Osteocyte (in vitro differentiated cells): ENCODE data around the gene DCUN1D5. TPM values are rescaled to one million over a fixed set of nuclear protein-coding genes. Genes with fewer than 3 reads are reported as not detected.
"Not testable (repeated sequence)": the region's sequence is repeated elsewhere in the genome, so short reads cannot be mapped to it uniquely, and the experiment has no call there.

ENCODE experiments used
- DNase-seq: peaks from one replicate; pipeline ENCODE4 v3.0.0; 2021; ENCODE audit warnings: mixed read lengths; ENCODE audit not compliant: unreplicated experiment; ENCODE audit errors: extremely low spot score
- H3K27ac Mint-ChIP-seq: one replicate; pipeline ENCODE4 v1.8.0; 2021; ENCODE audit warnings: mild to moderate bottlenecking, mixed read lengths; ENCODE audit not compliant: unreplicated experiment
- H3K27me3 Mint-ChIP-seq: one replicate; pipeline ENCODE4 v1.8.0; 2021; ENCODE audit warnings: mixed read lengths; ENCODE audit not compliant: unreplicated experiment
- H3K36me3 Mint-ChIP-seq: one replicate; pipeline ENCODE4 v1.8.0; 2021; ENCODE audit warnings: mixed read lengths; ENCODE audit not compliant: unreplicated experiment
- H3K4me1 Mint-ChIP-seq: one replicate; pipeline ENCODE4 v1.8.0; 2021; ENCODE audit warnings: mixed read lengths; ENCODE audit not compliant: unreplicated experiment
- H3K4me3 Mint-ChIP-seq: one replicate; pipeline ENCODE4 v1.8.0; 2021; ENCODE audit warnings: mild to moderate bottlenecking, moderate library complexity, mixed read lengths; ENCODE audit not compliant: unreplicated experiment
- H3K9me3 Mint-ChIP-seq: one replicate; pipeline ENCODE4 v1.8.0; 2021; ENCODE audit warnings: mixed read lengths; ENCODE audit not compliant: unreplicated experiment
- total RNA-seq: library from RNA; stranded (reverse); gene quantifications from 2 replicates; pipeline ENCODE4 v1.2.1, GENCODE V29; 2021
- TF ChIP-seq, protein P1 (sequence below): fragments of 200-600 bp; sonication (generic); IDR thresholded peaks from 2 replicates; pipeline ENCODE4 v1.5.0; 2021; ENCODE audit warnings: antibody characterized with exemption, mild to moderate bottlenecking, moderate library complexity

Gene DCUN1D5
- total RNA-seq, 1 donor from 2014 or later = 29.1 TPM

DNA sequence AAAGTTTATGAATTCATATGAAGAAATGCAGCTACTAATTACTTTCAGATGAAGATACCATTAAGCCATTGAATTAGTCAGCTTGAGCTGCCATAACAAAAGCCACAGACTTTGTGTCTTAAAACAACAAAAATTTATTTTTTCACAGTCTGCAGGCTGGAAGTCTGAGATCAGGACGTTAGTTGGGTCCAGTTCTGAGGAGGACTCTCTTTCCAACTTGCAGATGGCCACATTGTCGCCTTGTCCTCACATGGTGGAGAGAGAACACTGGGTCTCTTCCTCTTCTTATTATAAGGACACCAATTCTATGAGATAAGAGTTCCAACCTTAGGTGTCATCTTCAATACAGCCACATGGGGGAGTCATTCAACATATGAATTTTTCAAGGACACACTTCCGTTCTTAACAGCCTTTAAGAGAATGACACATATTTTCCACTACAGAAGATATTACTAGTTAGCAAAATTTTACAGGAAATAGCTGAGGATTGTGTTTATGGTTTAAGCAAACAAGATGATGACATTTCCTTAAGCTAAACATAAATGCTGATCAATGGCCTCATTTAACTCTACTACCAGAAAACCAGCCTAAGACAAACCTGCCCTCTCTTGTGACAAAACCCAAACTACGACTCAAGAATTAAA lies 56.0 kb downstream of the DCUN1D5 start:
- Mint-ChIP-seq H3K9me3 (no peaks in the 10 kb centered on the region), H3K27ac (peak overlapping the region; percentile 84), H3K4me1 (peaks cover 24% of the 10 kb centered on the region), H3K27me3 (no peaks in the 10 kb centered on the region), H3K4me3 (peak overlapping the region; percentile 14), H3K36me3 (no peaks in the 10 kb centered on the region)
- TF ChIP-seq, protein P1, sequence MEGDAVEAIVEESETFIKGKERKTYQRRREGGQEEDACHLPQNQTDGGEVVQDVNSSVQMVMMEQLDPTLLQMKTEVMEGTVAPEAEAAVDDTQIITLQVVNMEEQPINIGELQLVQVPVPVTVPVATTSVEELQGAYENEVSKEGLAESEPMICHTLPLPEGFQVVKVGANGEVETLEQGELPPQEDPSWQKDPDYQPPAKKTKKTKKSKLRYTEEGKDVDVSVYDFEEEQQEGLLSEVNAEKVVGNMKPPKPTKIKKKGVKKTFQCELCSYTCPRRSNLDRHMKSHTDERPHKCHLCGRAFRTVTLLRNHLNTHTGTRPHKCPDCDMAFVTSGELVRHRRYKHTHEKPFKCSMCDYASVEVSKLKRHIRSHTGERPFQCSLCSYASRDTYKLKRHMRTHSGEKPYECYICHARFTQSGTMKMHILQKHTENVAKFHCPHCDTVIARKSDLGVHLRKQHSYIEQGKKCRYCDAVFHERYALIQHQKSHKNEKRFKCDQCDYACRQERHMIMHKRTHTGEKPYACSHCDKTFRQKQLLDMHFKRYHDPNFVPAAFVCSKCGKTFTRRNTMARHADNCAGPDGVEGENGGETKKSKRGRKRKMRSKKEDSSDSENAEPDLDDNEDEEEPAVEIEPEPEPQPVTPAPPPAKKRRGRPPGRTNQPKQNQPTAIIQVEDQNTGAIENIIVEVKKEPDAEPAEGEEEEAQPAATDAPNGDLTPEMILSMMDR = peak; percentile 69
- no peak for DNase-seq

DNA sequence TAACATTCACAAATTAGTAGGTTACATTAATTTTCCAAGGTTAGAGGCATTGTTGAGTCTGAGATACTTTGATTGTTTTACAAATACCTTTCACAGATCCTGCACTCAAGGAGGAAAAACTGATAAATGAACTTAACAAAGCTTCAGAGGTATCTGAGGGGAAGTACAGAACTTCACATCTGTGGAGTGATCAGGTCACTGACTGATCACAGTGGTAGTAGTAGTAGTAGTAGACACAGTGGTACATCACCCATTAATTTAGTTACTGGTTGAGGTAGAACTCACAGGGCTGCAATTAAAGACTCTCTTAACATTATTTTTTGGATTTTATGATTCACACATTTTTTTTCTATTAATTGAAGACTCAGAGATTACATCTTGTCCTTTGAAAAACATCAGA lies 56.7 kb downstream of the DCUN1D5 start:
- DNase-seq = no peak
- no peaks in the 10 kb centered on the region for H3K36me3 Mint-ChIP-seq
- no peaks in the 10 kb centered on the region for H3K9me3 Mint-ChIP-seq
- H3K4me3 Mint-ChIP-seq = no peak overlapping the region
- H3K4me1 Mint-ChIP-seq = peaks cover 24% of the 10 kb centered on the region
- TF ChIP-seq, protein P1 = no peak
- H3K27ac Mint-ChIP-seq = peak overlapping the region; percentile 38
- no peaks in the 10 kb centered on the region for H3K27me3 Mint-ChIP-seq

DNA sequence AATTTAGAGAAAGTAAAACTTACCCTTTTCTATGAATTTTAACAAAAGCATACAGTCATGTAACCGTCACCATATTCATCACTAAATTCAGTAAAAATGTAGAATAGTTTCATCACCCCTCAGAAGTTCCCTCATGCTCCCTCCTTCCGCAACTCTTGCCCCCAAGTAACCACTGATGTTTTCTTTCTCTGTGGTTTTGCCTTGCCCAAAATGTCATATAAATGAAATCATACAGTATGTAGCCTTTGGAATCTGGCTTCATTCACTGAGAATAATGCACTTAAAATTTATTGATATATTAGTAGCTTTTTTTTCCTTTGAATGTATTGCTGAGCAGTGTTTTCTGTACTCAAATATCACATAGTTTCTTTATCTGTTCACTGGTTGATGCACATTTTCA lies 60.1 kb downstream of the DCUN1D5 start:
- Mint-ChIP-seq H3K36me3 (no peaks in the 10 kb centered on the region), H3K27ac (peak overlapping the region; percentile 56), H3K9me3 (no peaks in the 10 kb centered on the region), H3K4me1 (peaks cover 24% of the 10 kb centered on the region), H3K27me3 (no peaks in the 10 kb centered on the region), H3K4me3 (no peak overlapping the region)
- DNase-seq = no peak
- TF ChIP-seq, protein P1 = no peak

DNA sequence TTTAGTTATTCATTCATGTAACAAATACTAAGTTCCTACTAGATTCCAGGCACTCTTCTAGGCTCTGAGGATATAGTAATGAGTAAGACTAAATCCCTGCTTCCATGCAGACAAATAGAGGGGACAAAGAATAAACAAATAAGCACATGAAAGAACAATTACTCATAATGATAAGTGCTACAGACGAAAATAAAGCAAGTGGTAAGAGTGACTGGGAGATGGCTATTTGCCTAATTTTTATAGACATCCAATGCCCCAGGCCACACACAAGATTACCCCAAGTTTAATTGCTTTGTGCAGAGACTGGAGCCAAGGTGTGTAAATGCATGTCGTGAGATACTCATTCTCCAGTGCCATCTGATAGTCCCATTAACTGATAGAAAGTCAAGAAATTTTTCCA lies 62.6 kb downstream of the DCUN1D5 start:
- peaks cover 17% of the 10 kb centered on the region for H3K4me1 Mint-ChIP-seq
- no peaks in the 10 kb centered on the region for H3K27me3 Mint-ChIP-seq
- H3K27ac Mint-ChIP-seq = no peak overlapping the region
- no peaks in the 10 kb centered on the region for H3K9me3 Mint-ChIP-seq
- no peak overlapping the region for H3K4me3 Mint-ChIP-seq
- no peak for DNase-seq
- no peaks in the 10 kb centered on the region for H3K36me3 Mint-ChIP-seq
- TF ChIP-seq, protein P1 = no peak

DNA sequence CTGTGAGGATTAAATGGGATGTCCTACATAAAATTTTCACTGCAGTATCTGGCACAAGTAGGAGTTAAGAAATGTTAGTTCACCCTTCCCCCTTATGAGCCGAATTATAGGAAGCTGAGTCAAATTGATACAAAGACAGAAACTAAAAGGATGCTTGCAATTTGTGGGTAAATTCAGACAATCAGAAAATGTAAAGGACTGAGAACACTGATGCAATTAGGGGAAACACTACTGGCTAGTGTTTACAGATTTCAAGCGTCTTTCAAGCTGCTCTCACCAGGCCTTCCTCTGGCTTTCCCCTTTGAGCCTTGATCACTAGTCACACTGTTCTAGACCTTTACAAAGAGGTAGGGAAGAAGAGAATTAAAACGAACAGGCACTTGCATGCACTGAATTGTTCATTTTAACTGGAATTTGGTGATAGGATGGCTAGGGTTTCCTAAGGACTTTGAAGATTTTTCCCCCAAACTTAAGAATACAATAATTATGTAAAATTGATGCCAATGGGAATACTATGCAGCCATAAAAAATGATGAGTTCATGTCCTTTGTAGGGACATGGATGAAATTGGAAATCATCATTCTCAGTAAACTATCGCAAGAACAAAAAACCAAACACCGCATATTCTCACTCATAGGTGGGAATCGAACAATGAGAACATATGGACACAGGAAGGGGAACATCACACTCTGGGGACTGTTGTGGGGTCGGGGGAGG lies 63.5 kb downstream of the DCUN1D5 start:
- not testable (repeated sequence) for H3K36me3 Mint-ChIP-seq, H3K27ac Mint-ChIP-seq, H3K4me3 Mint-ChIP-seq, DNase-seq, H3K9me3 Mint-ChIP-seq, H3K27me3 Mint-ChIP-seq
- H3K4me1 Mint-ChIP-seq = peaks cover 19% of the 10 kb centered on the region
